Peyer's patch (tissue), 4 donors: ENCODE data around the gene MYL6B. TPM values are rescaled to one million over a fixed set of nuclear protein-coding genes. Genes with fewer than 3 reads are reported as not detected.

Source experiments
- DNase-seq, 3 donors: peaks; one replicate each; pipeline ENCODE4 v3.0.0-alpha.2; 2017 to 2019
- H3K27ac ChIP-seq, 4 donors: fragments of 200-600 bp; sonication (generic); one replicate each; pipeline ENCODE4 v1.5.1; 2016 to 2019
- H3K27me3 ChIP-seq, 2 donors: fragments of 200-600 bp; sonication (generic); one replicate each; pipeline ENCODE4 v1.5.1; 2019
- H3K36me3 ChIP-seq, 3 donors: fragments of 200-600 bp; sonication (generic); one replicate each; pipeline ENCODE4 v1.5.1; 2016 to 2019
- H3K4me1 ChIP-seq, 4 donors: fragments of 200-600 bp; sonication (generic); one replicate each; pipeline ENCODE4 v1.5.1; 2016 to 2019
- H3K4me3 ChIP-seq, 4 donors: fragments of 200-600 bp; sonication (generic); 1 replicate in 3 of 4; 2 replicates in 1 of 4; pipeline ENCODE4 v1.5.1; 2016 to 2019; ENCODE audit warnings: mild to moderate bottlenecking in 1 of 4
- H3K9me3 ChIP-seq, 4 donors: fragments of 200-600 bp; sonication (generic); one replicate each; pipeline ENCODE4 v1.5.1; 2016 to 2019; ENCODE audit warnings: mild to moderate bottlenecking in 1 of 4
- POLR2A ChIP-seq, 2 donors: fragments of 450-650 bp; IDR thresholded peaks; one replicate each; pipeline ENCODE4 v1.5.1; 2017; ENCODE audit warnings: antibody characterized with exemption in 2 of 2, mild to moderate bottlenecking in 2 of 2, moderate library complexity in 2 of 2
- total RNA-seq, 4 donors: library from RNA; depleted of rRNA; stranded (reverse); fragments of >200 nt; gene quantifications; one replicate each; pipeline ENCODE4 v1.1.0, GENCODE V29; 2016
- TF ChIP-seq, protein P1 (sequence below), 6 experiments: fragments of 450-650 bp in 4 of 6; fragments of 200-600 bp in 2 of 6; sonication (generic) in 1 of 6; IDR thresholded peaks; one replicate each; pipeline ENCODE4 v1.5.1; 2017 to 2019; ENCODE audit warnings: antibody characterized with exemption in 6 of 6, mild to moderate bottlenecking in 3 of 6, moderate library complexity in 1 of 6

The MYL6B gene
- 10 to 100 TPM; 16.0 to 46.2 (median 21.3) TPM for total RNA-seq

DNA sequence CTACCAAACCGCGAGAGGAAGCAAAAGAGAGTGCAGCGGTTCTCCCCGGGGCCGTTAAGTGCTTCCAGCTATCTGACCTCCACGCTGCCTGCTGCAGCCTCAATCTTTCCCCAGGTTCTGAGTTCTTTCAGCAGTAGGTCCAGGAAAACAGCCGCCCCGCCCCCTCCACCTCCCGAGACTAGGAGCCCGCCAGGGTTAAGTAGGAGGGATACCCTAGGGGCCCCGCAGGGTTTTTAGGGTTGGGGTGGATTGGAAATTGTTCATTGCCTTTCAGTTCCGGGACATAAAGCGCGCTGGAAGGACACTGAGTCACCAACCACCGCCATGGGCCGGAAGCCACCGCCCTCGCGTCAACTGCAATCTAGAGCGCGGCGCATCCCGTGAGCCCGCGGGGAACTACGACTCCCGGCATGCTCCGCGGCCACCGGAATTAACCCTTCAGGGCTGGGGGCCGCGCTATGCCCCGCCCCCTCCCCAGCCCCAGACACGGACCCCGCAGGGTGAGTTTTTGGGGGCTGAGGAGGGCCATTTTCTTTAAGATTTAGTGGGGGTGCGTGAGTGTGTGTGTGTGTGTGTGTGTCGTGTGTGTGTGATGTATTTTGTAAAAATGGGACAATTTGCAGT is at the start of gene MYL6B:
Gene MYL6B (plus strand): TSS at position 456 of the 624 bp plus-strand sequence. CDS start 1,332 bp downstream, outside the sequence.
- H3K27me3 ChIP-seq = no peaks in the 10 kb centered on the region
- DNase-seq = peak; percentile 96 to 98 (median 96)
- TF ChIP-seq POLR2A (IDR thresholded peaks at IDR 0.05) = peak in 1 of 2 donors; percentile 26
- TF ChIP-seq, protein P1, sequence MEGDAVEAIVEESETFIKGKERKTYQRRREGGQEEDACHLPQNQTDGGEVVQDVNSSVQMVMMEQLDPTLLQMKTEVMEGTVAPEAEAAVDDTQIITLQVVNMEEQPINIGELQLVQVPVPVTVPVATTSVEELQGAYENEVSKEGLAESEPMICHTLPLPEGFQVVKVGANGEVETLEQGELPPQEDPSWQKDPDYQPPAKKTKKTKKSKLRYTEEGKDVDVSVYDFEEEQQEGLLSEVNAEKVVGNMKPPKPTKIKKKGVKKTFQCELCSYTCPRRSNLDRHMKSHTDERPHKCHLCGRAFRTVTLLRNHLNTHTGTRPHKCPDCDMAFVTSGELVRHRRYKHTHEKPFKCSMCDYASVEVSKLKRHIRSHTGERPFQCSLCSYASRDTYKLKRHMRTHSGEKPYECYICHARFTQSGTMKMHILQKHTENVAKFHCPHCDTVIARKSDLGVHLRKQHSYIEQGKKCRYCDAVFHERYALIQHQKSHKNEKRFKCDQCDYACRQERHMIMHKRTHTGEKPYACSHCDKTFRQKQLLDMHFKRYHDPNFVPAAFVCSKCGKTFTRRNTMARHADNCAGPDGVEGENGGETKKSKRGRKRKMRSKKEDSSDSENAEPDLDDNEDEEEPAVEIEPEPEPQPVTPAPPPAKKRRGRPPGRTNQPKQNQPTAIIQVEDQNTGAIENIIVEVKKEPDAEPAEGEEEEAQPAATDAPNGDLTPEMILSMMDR (IDR thresholded peaks at IDR 0.05) = no peak
- no peaks in the 10 kb centered on the region for H3K36me3 ChIP-seq
- H3K4me3 ChIP-seq = peak within 1 kb of the TSS; percentile 43 to 82 (median 56)
- H3K4me1 ChIP-seq = peaks cover 0 to 26% (median 6%) of the 10 kb centered on the region in 4 donors
- H3K27ac ChIP-seq = peak within 1 kb of the TSS; percentile 84 to 98 (median 90)
- no peaks in the 10 kb centered on the region for H3K9me3 ChIP-seq

DNA sequence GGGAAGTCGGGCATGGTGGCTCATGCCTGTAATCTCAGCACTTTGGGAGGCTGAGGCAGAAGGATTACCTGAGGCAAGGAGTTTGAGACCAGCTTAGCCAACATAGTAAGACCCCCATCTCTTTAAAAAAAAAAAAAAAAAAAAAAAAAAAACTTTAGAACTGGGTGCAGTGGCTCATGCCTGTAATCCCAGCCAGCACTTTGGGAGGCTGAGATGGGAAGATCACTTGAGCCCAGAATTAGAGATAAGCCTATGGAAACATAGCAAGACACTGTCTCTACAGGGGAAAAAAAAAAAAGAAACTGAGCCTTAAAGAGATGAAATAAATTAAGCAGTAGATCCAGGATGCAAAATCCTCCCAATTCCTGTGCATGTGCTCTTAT is 49.7 kb upstream of the MYL6B start:
- Histone ChIP-seq H3K36me3 (peaks cover 0 to 37% (median 0%) of the 10 kb centered on the region in 3 donors), H3K4me3 (no peak overlapping the region), H3K9me3 (no peaks in the 10 kb centered on the region), H3K27me3 (no peaks in the 10 kb centered on the region), H3K27ac (peak overlapping the region in 2 of 4 donors; percentile 2 to 19), H3K4me1 (peaks cover 0 to 17% (median 8%) of the 10 kb centered on the region in 4 donors)
- TF ChIP-seq, protein P1 (IDR thresholded peaks at IDR 0.05) = no peak
- TF ChIP-seq POLR2A (IDR thresholded peaks at IDR 0.05) = no peak
- no peak for DNase-seq

DNA sequence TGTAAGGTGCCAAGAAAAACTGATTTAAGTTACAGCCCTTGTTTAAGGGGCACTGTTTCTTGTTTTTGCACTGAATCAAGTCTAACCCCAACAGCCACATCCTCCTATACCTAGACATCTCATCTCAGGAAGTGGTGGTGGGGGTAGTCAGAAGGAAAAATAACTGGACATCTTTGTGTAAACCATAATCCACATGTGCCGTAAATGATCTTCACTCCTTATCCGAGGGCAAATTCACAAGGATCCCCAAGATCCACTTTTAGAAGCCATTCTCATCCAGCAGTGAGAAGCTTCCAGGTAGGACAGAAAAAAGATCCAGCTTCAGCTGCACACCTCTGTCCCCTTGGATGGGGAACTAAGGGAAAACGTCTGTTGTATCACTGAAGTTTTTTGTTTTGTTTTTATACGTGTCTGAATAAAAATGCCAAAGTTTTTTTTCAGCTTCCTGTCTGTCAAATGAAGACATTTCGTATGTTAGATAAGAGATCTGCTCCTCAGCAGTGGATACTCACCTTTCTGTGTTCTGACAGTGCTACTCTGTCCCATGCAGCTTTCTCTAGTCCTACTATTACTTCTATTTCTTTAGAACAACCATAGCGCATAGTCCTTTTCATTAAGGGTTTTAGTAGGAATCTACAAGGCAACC is 49.2 kb upstream of the MYL6B start:
- H3K36me3 ChIP-seq = peaks cover 0 to 39% (median 0%) of the 10 kb centered on the region in 3 donors
- TF ChIP-seq, protein P1 (IDR thresholded peaks at IDR 0.05) = no peak
- no peak for TF ChIP-seq POLR2A (IDR thresholded peaks at IDR 0.05)
- H3K4me1 ChIP-seq = peaks cover 0 to 17% (median 8%) of the 10 kb centered on the region in 4 donors
- peak overlapping the region in 2 of 4 donors; percentile 89 to 91 for H3K4me3 ChIP-seq
- no peaks in the 10 kb centered on the region for H3K27me3 ChIP-seq
- H3K27ac ChIP-seq = peak overlapping the region; percentile 69 to 89 (median 85)
- no peak for DNase-seq
- H3K9me3 ChIP-seq = no peaks in the 10 kb centered on the region

DNA sequence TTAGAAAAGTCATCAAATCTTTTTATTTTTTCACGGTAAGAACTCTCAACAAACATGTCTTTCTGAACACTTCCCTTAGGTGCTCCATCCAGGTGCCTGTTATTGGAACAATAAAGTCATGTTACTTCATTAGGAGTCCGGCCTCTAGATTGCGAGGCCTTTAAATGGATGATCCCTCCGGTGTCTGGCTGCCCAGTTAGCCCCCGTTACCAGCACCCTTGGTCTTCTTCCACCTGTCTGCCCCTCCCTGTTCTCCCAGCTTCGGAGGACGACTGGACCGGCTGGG is 48.6 kb upstream of the MYL6B start:
- Histone ChIP-seq H3K4me3 (peak overlapping the region; percentile 56 to 91 (median 84)), H3K9me3 (no peaks in the 10 kb centered on the region), H3K27me3 (no peaks in the 10 kb centered on the region), H3K36me3 (peaks cover 0 to 45% (median 0%) of the 10 kb centered on the region in 3 donors), H3K4me1 (peaks cover 0 to 17% (median 8%) of the 10 kb centered on the region in 4 donors), H3K27ac (peak overlapping the region; percentile 69 to 89 (median 85))
- TF ChIP-seq POLR2A (IDR thresholded peaks at IDR 0.05) = no peak
- TF ChIP-seq, protein P1 (IDR thresholded peaks at IDR 0.05) = no peak
- no peak for DNase-seq

DNA sequence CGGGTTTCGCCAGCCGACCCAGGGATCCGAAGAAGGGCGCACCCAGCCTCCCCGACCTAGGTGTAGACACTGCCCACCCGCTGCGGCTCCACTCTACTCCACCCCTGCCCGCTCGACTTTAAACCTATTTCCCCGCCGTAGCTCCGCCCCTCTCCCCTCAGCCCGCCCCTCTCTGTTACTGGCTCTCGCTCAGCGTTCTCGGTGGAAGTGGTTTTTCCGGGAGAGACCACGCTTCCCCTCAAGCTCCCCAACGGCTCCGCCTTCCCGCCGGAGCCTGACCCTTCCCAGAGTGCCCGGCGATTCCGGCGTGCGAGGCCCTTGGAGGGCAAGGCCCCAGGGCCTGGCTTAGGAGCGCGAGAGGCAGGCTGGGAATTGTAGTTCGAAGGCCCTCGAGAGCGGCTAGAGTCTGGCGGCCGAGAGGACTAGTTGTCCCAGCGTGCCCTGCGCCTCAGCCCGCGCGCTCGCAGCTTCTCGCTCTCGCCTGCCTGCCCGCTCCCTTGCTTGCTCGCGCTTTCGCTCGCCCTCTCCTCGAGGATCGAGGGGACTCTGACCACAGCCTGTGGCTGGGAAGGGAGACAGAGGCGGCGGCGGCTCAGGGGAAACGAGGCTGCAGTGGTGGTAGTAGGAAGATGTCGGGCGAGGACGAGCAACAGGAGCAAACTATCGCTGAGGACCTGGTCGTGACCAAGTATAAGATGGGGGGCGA is 48.1 kb upstream of the MYL6B start, which contains the start of gene PA2G4:
Gene PA2G4 (plus strand): TSS at position 451 of the 706 bp plus-strand sequence. CDS start 179 bp downstream, at position 630.
- TF ChIP-seq POLR2A (IDR thresholded peaks at IDR 0.05) = peak; percentile 79 to 96
- TF ChIP-seq, protein P1 (IDR thresholded peaks at IDR 0.05) = peak in 3 of 6 experiments; percentile 1 to 9 (median 8)
- H3K27me3 ChIP-seq = no peaks in the 10 kb centered on the region
- peak within 1 kb of the TSS; percentile 69 to 89 (median 85) for H3K27ac ChIP-seq
- H3K36me3 ChIP-seq = peaks cover 0 to 50% (median 0%) of the 10 kb centered on the region in 3 donors
- peak; percentile 97 to 99 (median 97) for DNase-seq
- peaks cover 0 to 17% (median 8%) of the 10 kb centered on the region in 4 donors for H3K4me1 ChIP-seq
- H3K9me3 ChIP-seq = no peaks in the 10 kb centered on the region
- peak within 1 kb of the TSS; percentile 56 to 91 (median 84) for H3K4me3 ChIP-seq
